HEK293 (cell line): ENCODE data around the gene AGTR1.

ENCODE experiments used
- CTCF ChIA-PET: fragments of 350-600 bp; formaldehyde crosslinking; extraction: SDS; loops from one replicate; lab custom pipeline; 2021; ENCODE audit warnings: antibody characterized with exemption; lab: Yijun Ruan, JAX
- POLR2A ChIA-PET: fragments of 300-600 bp; formaldehyde crosslinking; extraction: SDS; loops from one replicate; lab custom pipeline; 2020; ENCODE audit warnings: antibody characterized with exemption, inconsistent platforms; lab: Yijun Ruan, JAX
- H3K27ac ChIP-seq: fragments of 200-500 bp; sonication (Bioruptor generic); 2 replicates; pipeline ENCODE4 v1.5.1; 2014; ENCODE audit warnings: low read depth, low read length, control low read depth, inconsistent platforms; ENCODE audit errors: extremely low read depth
- H3K36me3 ChIP-seq, 2 experiments: fragments of 200-500 bp in 1 of 2; sonication (Bioruptor generic) in 1 of 2; 1 replicate in 1 of 2; 2 replicates in 1 of 2; pipeline ENCODE4 v1.5.1; 2014 to 2017; ENCODE audit warnings: inconsistent platforms in 2 of 2, low read length in 2 of 2; ENCODE audit not compliant: control insufficient read depth in 2 of 2, insufficient read depth in 1 of 2
- H3K4me1 ChIP-seq: fragments of 200-500 bp; sonication (Bioruptor generic); 2 replicates; pipeline ENCODE4 v1.5.1; 2014; ENCODE audit warnings: mild to moderate bottlenecking, low read length, inconsistent platforms; ENCODE audit not compliant: control insufficient read depth, insufficient read depth
- H3K4me3 ChIP-seq: 2 replicates; pipeline ENCODE4 v1.5.1; 2011; ENCODE audit warnings: low read depth, mild to moderate bottlenecking, control low read depth, low read length, moderate library complexity
- H3K9me3 ChIP-seq: fragments of 200-500 bp; sonication (Bioruptor generic); 2 replicates; pipeline ENCODE4 v1.5.1; 2014; ENCODE audit warnings: low read depth, low read length, inconsistent platforms; ENCODE audit not compliant: control insufficient read depth, insufficient read depth
- ATF2 ChIP-seq: fragments of 450-650 bp; formaldehyde crosslinking; IDR thresholded peaks from 2 replicates; pipeline ENCODE4 v1.5.1; 2016; ENCODE audit warnings: missing biosample characterization, missing genetic modification characterization, low read depth
- BCL11B ChIP-seq: fragments of 450-650 bp; formaldehyde crosslinking; IDR thresholded peaks from 2 replicates; pipeline ENCODE4 v1.5.1; 2016; ENCODE audit warnings: low read depth, missing biosample characterization, missing genetic modification characterization
- GLI4 ChIP-seq: fragments of 450-650 bp; formaldehyde crosslinking; IDR thresholded peaks from 2 replicates; pipeline ENCODE4 v1.5.1; 2016; ENCODE audit warnings: missing biosample characterization, missing genetic modification characterization
- HOXA7 ChIP-seq: sonication (generic); formaldehyde crosslinking; IDR thresholded peaks from 2 replicates; pipeline ENCODE4 v1.8.1; 2022; ENCODE audit warnings: missing genetic modification reagents, borderline replicate concordance
- INSM2 ChIP-seq: fragments of 450-650 bp; formaldehyde crosslinking; IDR thresholded peaks from 2 replicates; pipeline ENCODE4 v1.5.1; 2016; ENCODE audit warnings: missing biosample characterization, missing genetic modification characterization
- SALL2 ChIP-seq: fragments of 450-650 bp; formaldehyde crosslinking; IDR thresholded peaks from 2 replicates; pipeline ENCODE4 v1.5.0; 2017; ENCODE audit warnings: missing biosample characterization, mild to moderate bottlenecking, missing genetic modification characterization, borderline replicate concordance
- SCRT1 ChIP-seq: fragments of 450-650 bp; formaldehyde crosslinking; IDR thresholded peaks from 2 replicates; pipeline ENCODE4 v1.5.1; 2016; ENCODE audit warnings: missing biosample characterization, missing genetic modification characterization, borderline replicate concordance
- WT1 ChIP-seq: fragments of 450-650 bp; formaldehyde crosslinking; IDR thresholded peaks from 2 replicates; pipeline ENCODE4 v1.5.1; 2016; ENCODE audit warnings: missing biosample characterization, missing genetic modification characterization
- ZNF138 ChIP-seq: fragments of 450-650 bp; formaldehyde crosslinking; IDR thresholded peaks from 2 replicates; pipeline ENCODE4 v1.5.1; 2016; ENCODE audit warnings: missing biosample characterization, missing genetic modification characterization, borderline replicate concordance
- ZNF175 ChIP-seq: fragments of 450-650 bp; formaldehyde crosslinking; IDR thresholded peaks from 2 replicates; pipeline ENCODE4 v1.5.1; 2016; ENCODE audit warnings: missing biosample characterization, missing genetic modification characterization
- ZNF184 ChIP-seq: fragments of 450-650 bp; IDR thresholded peaks from 2 replicates; pipeline ENCODE4 v1.5.1; 2018; ENCODE audit warnings: missing biosample characterization, mild to moderate bottlenecking, missing genetic modification characterization
- ZNF239 ChIP-seq: fragments of 450-650 bp; formaldehyde crosslinking; IDR thresholded peaks from 2 replicates; pipeline ENCODE4 v1.5.1; 2016; ENCODE audit warnings: missing biosample characterization, missing genetic modification characterization
- ZNF274 ChIP-seq, 2 experiments: fragments of 200-500 bp in 1 of 2; fragments of 450-650 bp in 1 of 2; sonication (Bioruptor generic) in 1 of 2; formaldehyde crosslinking in 1 of 2; IDR thresholded peaks; 2 replicates each; pipeline versions ENCODE4 v1.5.1 to v1.6.1; 2014 to 2016; ENCODE audit warnings: borderline replicate concordance in 1 of 2, inconsistent platforms in 1 of 2, low read length in 1 of 2, missing biosample characterization in 1 of 2, missing genetic modification characterization in 1 of 2
- ZNF350 ChIP-seq: fragments of 450-650 bp; formaldehyde crosslinking; IDR thresholded peaks from 2 replicates; pipeline ENCODE4 v1.5.0; 2017; ENCODE audit warnings: missing biosample characterization, mild to moderate bottlenecking, missing genetic modification characterization
- ZNF37A ChIP-seq: fragments of 450-650 bp; IDR thresholded peaks from 2 replicates; pipeline ENCODE4 v1.5.1; 2018; ENCODE audit warnings: missing biosample characterization, missing genetic modification characterization
- ZNF596 ChIP-seq: fragments of 450-650 bp; IDR thresholded peaks from 2 replicates; pipeline ENCODE4 v1.5.0; 2018; ENCODE audit warnings: missing biosample characterization, mild to moderate bottlenecking, missing genetic modification characterization, moderate library complexity
- ZNF610 ChIP-seq: fragments of 450-650 bp; formaldehyde crosslinking; IDR thresholded peaks from 2 replicates; pipeline ENCODE4 v1.5.1; 2016; ENCODE audit warnings: missing biosample characterization, missing genetic modification characterization, borderline replicate concordance
- ZNF768 ChIP-seq: fragments of 450-650 bp; formaldehyde crosslinking; IDR thresholded peaks from 2 replicates; pipeline ENCODE4 v1.5.1; 2018; ENCODE audit warnings: missing biosample characterization, mild to moderate bottlenecking, missing genetic modification characterization
- ZNF785 ChIP-seq: fragments of 450-650 bp; formaldehyde crosslinking; IDR thresholded peaks from 2 replicates; pipeline ENCODE4 v1.5.1; 2016; ENCODE audit warnings: missing biosample characterization, missing genetic modification characterization
- ZSCAN16 ChIP-seq: fragments of 450-650 bp; formaldehyde crosslinking; IDR thresholded peaks from 2 replicates; pipeline ENCODE4 v1.5.1; 2016; ENCODE audit warnings: missing biosample characterization, missing genetic modification characterization
- ZSCAN23 ChIP-seq: fragments of 450-650 bp; formaldehyde crosslinking; IDR thresholded peaks from 2 replicates; pipeline ENCODE4 v1.5.1; 2016; ENCODE audit warnings: missing biosample characterization, missing genetic modification characterization
- TF ChIP-seq, protein P1 (sequence below): fragments of 450-650 bp; formaldehyde crosslinking; IDR thresholded peaks from 2 replicates; pipeline ENCODE4 v1.5.1; 2016; ENCODE audit warnings: missing biosample characterization, missing genetic modification characterization
- TF ChIP-seq, protein P2 (sequence below): fragments of 450-650 bp; formaldehyde crosslinking; IDR thresholded peaks from 2 replicates; pipeline ENCODE4 v1.5.1; 2016; ENCODE audit warnings: missing biosample characterization, missing genetic modification characterization
- TF ChIP-seq, protein P3 (sequence below): fragments of 450-650 bp; formaldehyde crosslinking; IDR thresholded peaks from 2 replicates; pipeline ENCODE4 v1.5.1; 2016; ENCODE audit warnings: missing biosample characterization, missing genetic modification characterization

AGTR1 gene

GRCh38 chr3:148736086-148736485, 38.4 kb downstream of the AGTR1 start (continued):
- TF ChIP-seq, protein P1, sequence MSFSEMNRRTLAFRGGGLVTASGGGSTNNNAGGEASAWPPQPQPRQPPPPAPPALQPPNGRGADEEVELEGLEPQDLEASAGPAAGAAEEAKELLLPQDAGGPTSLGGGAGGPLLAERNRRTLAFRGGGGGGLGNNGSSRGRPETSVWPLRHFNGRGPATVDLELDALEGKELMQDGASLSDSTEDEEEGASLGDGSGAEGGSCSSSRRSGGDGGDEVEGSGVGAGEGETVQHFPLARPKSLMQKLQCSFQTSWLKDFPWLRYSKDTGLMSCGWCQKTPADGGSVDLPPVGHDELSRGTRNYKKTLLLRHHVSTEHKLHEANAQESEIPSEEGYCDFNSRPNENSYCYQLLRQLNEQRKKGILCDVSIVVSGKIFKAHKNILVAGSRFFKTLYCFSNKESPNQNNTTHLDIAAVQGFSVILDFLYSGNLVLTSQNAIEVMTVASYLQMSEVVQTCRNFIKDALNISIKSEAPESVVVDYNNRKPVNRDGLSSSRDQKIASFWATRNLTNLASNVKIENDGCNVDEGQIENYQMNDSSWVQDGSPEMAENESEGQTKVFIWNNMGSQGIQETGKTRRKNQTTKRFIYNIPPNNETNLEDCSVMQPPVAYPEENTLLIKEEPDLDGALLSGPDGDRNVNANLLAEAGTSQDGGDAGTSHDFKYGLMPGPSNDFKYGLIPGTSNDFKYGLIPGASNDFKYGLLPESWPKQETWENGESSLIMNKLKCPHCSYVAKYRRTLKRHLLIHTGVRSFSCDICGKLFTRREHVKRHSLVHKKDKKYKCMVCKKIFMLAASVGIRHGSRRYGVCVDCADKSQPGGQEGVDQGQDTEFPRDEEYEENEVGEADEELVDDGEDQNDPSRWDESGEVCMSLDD (tag by site-specific recombination): no peak
- no peak for TF ChIP-seq ZNF175 (tag by site-specific recombination)
- TF ChIP-seq, protein P2, sequence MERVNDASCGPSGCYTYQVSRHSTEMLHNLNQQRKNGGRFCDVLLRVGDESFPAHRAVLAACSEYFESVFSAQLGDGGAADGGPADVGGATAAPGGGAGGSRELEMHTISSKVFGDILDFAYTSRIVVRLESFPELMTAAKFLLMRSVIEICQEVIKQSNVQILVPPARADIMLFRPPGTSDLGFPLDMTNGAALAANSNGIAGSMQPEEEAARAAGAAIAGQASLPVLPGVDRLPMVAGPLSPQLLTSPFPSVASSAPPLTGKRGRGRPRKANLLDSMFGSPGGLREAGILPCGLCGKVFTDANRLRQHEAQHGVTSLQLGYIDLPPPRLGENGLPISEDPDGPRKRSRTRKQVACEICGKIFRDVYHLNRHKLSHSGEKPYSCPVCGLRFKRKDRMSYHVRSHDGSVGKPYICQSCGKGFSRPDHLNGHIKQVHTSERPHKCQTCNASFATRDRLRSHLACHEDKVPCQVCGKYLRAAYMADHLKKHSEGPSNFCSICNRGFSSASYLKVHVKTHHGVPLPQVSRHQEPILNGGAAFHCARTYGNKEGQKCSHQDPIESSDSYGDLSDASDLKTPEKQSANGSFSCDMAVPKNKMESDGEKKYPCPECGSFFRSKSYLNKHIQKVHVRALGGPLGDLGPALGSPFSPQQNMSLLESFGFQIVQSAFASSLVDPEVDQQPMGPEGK: no peak
- TF ChIP-seq ZNF274 (IDR thresholded peaks at IDR 0.05; ENCODE audit: low read length): no peak
- TF ChIP-seq ZNF274 (tag by site-specific recombination; IDR thresholded peaks at IDR 0.05; ENCODE audit: borderline replicate concordance): no peak
- no peak for TF ChIP-seq BCL11B
- no peak for TF ChIP-seq ZNF37A (tag by site-specific recombination)
- no peak for TF ChIP-seq ZNF184
- TF ChIP-seq ZNF350 (tag by site-specific recombination): no peak
- TF ChIP-seq ZNF596: no peak
- no peak for TF ChIP-seq SALL2 (tag by site-specific recombination)
- no peak for TF ChIP-seq WT1 (tag by site-specific recombination)
- TF ChIP-seq INSM2 (tag by site-specific recombination): no peak
- TF ChIP-seq ATF2 (tag by site-specific recombination): no peak

DNA sequence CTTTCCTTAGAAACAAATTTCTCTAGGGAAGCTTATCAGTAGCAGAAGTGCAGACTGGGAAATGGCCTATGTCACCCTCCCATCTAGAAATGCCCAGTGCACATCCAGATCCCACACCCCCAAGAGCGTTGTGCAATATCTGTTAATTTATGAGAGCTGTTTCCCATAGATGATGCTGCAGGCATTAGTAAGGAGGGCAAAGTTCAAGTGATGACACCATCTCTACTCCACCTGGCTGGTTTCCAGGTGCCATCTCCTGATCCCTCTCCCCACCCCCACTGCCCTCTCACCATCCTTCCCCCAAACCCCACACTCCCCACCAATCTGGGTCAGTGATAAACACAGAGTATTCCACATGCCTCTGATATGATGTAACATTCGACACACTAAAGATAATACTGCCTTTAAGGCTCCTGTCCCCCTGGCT, 39.4 kb downstream of the AGTR1 start:
- POLR2A ChIA-PET: no interaction called here
- Histone ChIP-seq H3K4me3 (no peak overlapping the region), H3K4me1 (no peaks in the 10 kb centered on the region), H3K27ac (no peak overlapping the region), H3K36me3 (no peaks in the 10 kb centered on the region), H3K9me3 (no peaks in the 10 kb centered on the region)
- CTCF ChIA-PET: interaction anchor here (0.6 to 0.7 kb wide), 2 partner anchors 10 to 207 kb away, joined by 3 read pairs; no protein-coding TSS in a partner anchor
- no peak for TF ChIP-seq ZNF768 (tag by site-specific recombination)
- no peak for TF ChIP-seq ZNF239 (tag by site-specific recombination)
- TF ChIP-seq ZNF785 (tag by site-specific recombination): no peak
- TF ChIP-seq SCRT1 (tag by site-specific recombination): no peak
- no peak for TF ChIP-seq ZSCAN23 (tag by site-specific recombination)
- TF ChIP-seq, protein P2: no peak
- TF ChIP-seq GLI4 (tag by site-specific recombination): no peak
- TF ChIP-seq, protein P3, sequence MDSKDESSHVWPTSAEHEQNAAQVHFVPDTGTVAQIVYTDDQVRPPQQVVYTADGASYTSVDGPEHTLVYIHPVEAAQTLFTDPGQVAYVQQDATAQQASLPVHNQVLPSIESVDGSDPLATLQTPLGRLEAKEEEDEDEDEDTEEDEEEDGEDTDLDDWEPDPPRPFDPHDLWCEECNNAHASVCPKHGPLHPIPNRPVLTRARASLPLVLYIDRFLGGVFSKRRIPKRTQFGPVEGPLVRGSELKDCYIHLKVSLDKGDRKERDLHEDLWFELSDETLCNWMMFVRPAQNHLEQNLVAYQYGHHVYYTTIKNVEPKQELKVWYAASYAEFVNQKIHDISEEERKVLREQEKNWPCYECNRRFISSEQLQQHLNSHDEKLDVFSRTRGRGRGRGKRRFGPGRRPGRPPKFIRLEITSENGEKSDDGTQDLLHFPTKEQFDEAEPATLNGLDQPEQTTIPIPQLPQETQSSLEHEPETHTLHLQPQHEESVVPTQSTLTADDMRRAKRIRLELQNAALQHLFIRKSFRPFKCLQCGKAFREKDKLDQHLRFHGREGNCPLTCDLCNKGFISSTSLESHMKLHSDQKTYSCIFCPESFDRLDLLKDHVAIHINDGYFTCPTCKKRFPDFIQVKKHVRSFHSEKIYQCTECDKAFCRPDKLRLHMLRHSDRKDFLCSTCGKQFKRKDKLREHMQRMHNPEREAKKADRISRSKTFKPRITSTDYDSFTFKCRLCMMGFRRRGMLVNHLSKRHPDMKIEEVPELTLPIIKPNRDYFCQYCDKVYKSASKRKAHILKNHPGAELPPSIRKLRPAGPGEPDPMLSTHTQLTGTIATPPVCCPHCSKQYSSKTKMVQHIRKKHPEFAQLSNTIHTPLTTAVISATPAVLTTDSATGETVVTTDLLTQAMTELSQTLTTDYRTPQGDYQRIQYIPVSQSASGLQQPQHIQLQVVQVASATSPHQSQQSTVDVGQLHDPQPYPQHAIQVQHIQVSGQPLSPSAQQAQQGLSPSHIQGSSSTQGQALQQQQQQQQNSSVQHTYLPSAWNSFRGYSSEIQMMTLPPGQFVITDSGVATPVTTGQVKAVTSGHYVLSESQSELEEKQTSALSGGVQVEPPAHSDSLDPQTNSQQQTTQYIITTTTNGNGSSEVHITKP: no peak
- no peak for TF ChIP-seq HOXA7 (CRISPR knock-in tag)
- TF ChIP-seq ZNF138 (tag by site-specific recombination): no peak
- TF ChIP-seq ZNF610 (tag by site-specific recombination): no peak
- TF ChIP-seq ZSCAN16 (tag by site-specific recombination): no peak
